ENCODE measurements around the gene CYSRT1. TPM values are rescaled to one million over a fixed set of nuclear protein-coding genes. Genes with fewer than 3 reads are reported as not detected.

CYSRT1 gene
- polyA plus RNA-seq, 1 donor (not counting 4 experiments of a cell fraction or from before 2014, with no cell fraction given) = 0.80 TPM

DNA sequence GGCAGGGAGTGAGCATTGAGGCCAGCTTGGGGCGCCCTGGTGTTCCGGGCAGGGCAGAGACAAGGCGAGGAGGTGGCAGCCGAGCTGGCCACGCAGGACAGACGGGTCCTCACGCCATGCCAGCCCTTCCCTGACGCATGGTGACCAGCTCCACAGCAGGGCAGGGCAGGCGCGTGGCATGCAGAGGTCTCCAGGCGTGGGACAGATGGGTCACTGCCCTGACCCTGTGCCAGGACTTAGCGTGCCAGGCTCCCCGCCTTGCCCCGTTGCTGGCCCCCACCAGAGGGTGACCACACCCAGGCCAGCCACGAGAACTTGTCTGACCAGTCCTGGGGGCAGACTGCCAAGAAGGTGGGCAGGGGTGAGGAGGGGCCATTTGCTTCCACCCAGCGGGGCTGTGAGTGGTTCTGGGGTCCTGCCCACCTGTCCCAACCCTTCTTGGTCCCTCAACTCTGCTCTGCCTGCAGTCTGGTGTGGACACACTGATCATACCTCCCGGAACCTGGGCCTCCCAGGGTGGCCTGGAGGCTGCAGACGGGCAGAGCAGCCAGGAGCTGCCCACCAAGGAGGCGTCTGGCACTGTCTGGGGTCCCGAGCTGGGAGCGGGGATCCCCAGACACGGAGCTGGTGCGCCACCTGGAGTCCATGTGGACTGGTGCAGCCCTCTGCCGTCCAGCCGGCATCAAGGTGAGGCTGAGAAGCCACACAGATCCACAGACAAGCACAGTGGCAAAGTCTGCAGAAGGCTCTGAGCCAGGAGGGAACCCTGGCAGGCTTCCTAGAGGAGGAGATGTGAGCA, 2.3 kb downstream of the CYSRT1 start, which contains the start of gene RNF224:
Gene RNF224 (plus strand): TSS at position 449 of the 799 bp plus-strand sequence. CDS start 834 bp downstream, outside the sequence.
- peak; percentile 66 for FAIRE-seq
- peak within 1 kb of the TSS in 1 of 3 experiments; percentile 20 for H3K4me3 ChIP-seq (ENCODE audit: control insufficient read depth in 2 of 3, extremely low read depth in 1 of 3, insufficient read depth in 2 of 3, low read depth in 1 of 3, low read length in 3 of 3)
- no peak for DNase-seq (ENCODE audit: low read depth, low spot score)

DNA sequence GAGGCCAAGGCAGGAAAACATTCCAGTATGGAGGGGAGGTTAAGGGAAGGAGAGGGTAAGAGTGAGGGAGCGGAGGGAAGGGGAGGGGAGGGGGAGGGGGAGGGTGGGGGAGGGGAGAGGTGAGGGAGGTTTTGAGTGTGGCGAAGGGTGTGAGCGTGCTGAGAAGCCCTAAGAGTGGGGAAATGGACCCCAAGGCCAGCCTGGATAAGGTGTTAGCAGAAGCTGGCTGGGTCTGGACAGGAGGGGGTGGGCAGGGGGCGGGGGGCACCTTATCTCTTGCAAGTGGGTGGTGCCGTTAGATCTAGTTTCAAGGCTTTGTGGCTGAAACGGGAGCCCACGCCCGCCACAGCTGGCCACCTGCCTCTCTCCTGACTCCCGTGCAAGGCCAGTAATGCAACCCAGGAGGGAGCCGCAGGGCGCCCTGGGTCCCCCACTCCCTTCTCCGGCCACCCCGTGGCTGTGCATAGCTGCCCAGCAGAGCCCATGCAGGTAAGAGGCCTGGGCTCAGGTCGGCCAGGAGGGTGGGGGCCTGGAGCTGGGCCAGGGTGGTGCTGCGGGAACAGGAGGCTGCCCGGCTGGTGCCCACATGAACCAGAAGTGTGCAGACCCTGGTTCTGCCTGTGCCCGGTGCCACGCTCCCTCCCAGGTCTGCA, 3.0 kb downstream of the CYSRT1 start:
- Histone ChIP-seq H3K4me2 (ENCODE audit: control insufficient read depth, extremely low read depth, insufficient read depth, low read depth, low read length) (peak overlapping the region; percentile 69), H3K9me1 (ENCODE audit: control insufficient read depth, extremely low read depth, insufficient read depth, low read length) (no peaks in the 10 kb centered on the region), H3K4me3 (ENCODE audit: control insufficient read depth in 2 of 3, extremely low read depth in 1 of 3, insufficient read depth in 2 of 3, low read depth in 1 of 3, low read length in 3 of 3) (no peak overlapping the region), H3K79me2 (ENCODE audit: control insufficient read depth, insufficient read depth, low read length) (no peaks in the 10 kb centered on the region), H3K27me3 (ENCODE audit: control insufficient read depth, extremely low read depth, insufficient read depth, low read length) (peaks cover 6% of the 10 kb centered on the region), H3K27ac (ENCODE audit: control insufficient read depth, insufficient read depth, low read length) (no peak overlapping the region), H2AFZ (ENCODE audit: control insufficient read depth, low read length) (no peak overlapping the region), H4K20me1 (ENCODE audit: control insufficient read depth, extremely low read depth, insufficient read depth, low read length) (no peaks in the 10 kb centered on the region), H3K36me3 (ENCODE audit: control insufficient read depth in 2 of 2, extremely low read depth in 1 of 2, insufficient read depth in 2 of 2, low read length in 2 of 2) (no peaks in the 10 kb centered on the region), H3K4me1 (ENCODE audit: control insufficient read depth, extremely low read depth, insufficient read depth, low read length) (peaks cover 35% of the 10 kb centered on the region), H3K9ac (ENCODE audit: control insufficient read depth, extremely low read depth, insufficient read depth, low read length) (no peak overlapping the region), H3K9me3 (ENCODE audit: control insufficient read depth, low read depth, low read length) (no peaks in the 10 kb centered on the region)
- DNase-seq (ENCODE audit: low read depth, low spot score) (no peak), FAIRE-seq (no peak)
- dilution Hi-C loops (cut with MboI; ENCODE audit: extremely low pct_ligation_motif_present, low sequenced_read_pairs) = no loop called here
- no peak for TF ChIP-seq EZH2 (IDR thresholded peaks at IDR 0.05; ENCODE audit: low read length)
- TF ChIP-seq, protein P1, sequence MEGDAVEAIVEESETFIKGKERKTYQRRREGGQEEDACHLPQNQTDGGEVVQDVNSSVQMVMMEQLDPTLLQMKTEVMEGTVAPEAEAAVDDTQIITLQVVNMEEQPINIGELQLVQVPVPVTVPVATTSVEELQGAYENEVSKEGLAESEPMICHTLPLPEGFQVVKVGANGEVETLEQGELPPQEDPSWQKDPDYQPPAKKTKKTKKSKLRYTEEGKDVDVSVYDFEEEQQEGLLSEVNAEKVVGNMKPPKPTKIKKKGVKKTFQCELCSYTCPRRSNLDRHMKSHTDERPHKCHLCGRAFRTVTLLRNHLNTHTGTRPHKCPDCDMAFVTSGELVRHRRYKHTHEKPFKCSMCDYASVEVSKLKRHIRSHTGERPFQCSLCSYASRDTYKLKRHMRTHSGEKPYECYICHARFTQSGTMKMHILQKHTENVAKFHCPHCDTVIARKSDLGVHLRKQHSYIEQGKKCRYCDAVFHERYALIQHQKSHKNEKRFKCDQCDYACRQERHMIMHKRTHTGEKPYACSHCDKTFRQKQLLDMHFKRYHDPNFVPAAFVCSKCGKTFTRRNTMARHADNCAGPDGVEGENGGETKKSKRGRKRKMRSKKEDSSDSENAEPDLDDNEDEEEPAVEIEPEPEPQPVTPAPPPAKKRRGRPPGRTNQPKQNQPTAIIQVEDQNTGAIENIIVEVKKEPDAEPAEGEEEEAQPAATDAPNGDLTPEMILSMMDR (optimal IDR thresholded peaks at IDR 0.05 in 1 of 3, IDR thresholded peaks at IDR 0.05 in 1 of 3, conservative IDR thresholded peaks at IDR 0.05 in 1 of 3; ENCODE audit: extremely low read depth in 1 of 3, insufficient read depth in 2 of 3, low read length in 3 of 3) = no peak

More for the DNA sequence above, 2.3 kb downstream of the CYSRT1 start, which contains the start of gene RNF224:
- H3K36me3 ChIP-seq (ENCODE audit: control insufficient read depth in 2 of 2, extremely low read depth in 1 of 2, insufficient read depth in 2 of 2, low read length in 2 of 2) = no peaks in the 10 kb centered on the region
- no peaks in the 10 kb centered on the region for H3K9me3 ChIP-seq (ENCODE audit: control insufficient read depth, low read depth, low read length)
- H3K9me1 ChIP-seq (ENCODE audit: control insufficient read depth, extremely low read depth, insufficient read depth, low read length) = no peaks in the 10 kb centered on the region
- H3K9ac ChIP-seq (ENCODE audit: control insufficient read depth, extremely low read depth, insufficient read depth, low read length) = peak within 1 kb of the TSS; percentile 41
- no peaks in the 10 kb centered on the region for H3K79me2 ChIP-seq (ENCODE audit: control insufficient read depth, insufficient read depth, low read length)
- peaks cover 40% of the 10 kb centered on the region for H3K4me1 ChIP-seq (ENCODE audit: control insufficient read depth, extremely low read depth, insufficient read depth, low read length)
- H3K27me3 ChIP-seq (ENCODE audit: control insufficient read depth, extremely low read depth, insufficient read depth, low read length) = peaks cover 3% of the 10 kb centered on the region
- peak within 1 kb of the TSS; percentile 25 for H3K27ac ChIP-seq (ENCODE audit: control insufficient read depth, insufficient read depth, low read length)
- peak within 1 kb of the TSS; percentile 69 for H3K4me2 ChIP-seq (ENCODE audit: control insufficient read depth, extremely low read depth, insufficient read depth, low read depth, low read length)
- dilution Hi-C loops (cut with MboI; ENCODE audit: extremely low pct_ligation_motif_present, low sequenced_read_pairs) = no loop called here
- TF ChIP-seq, protein P1 (optimal IDR thresholded peaks at IDR 0.05 in 1 of 3, IDR thresholded peaks at IDR 0.05 in 1 of 3, conservative IDR thresholded peaks at IDR 0.05 in 1 of 3; ENCODE audit: extremely low read depth in 1 of 3, insufficient read depth in 2 of 3, low read length in 3 of 3) = peak in 2 of 3 experiments; percentile 91 to 94
- no peak for TF ChIP-seq EZH2 (IDR thresholded peaks at IDR 0.05; ENCODE audit: low read length)
- H4K20me1 ChIP-seq (ENCODE audit: control insufficient read depth, extremely low read depth, insufficient read depth, low read length) = no peaks in the 10 kb centered on the region
- peak within 1 kb of the TSS; percentile 80 for H2AFZ ChIP-seq (ENCODE audit: control insufficient read depth, low read length)
